Omental fat pad (tissue), 4 donors: Measurements from ENCODE around the gene HBEGF. TPM values are rescaled to one million over a fixed set of nuclear protein-coding genes. Genes with fewer than 3 reads are reported as not detected.

ENCODE experiments used
- ATAC-seq: fragments of 150-250 bp; one replicate; pipeline ENCODE4 v1.9.1; 2016; ENCODE audit warnings: mild to moderate bottlenecking, moderate library complexity; ENCODE audit not compliant: low FRiP score
- DNase-seq: peaks from one replicate; pipeline ENCODE4 v3.0.0-alpha.2; 2019; ENCODE audit warnings: low spot score
- CTCF ChIP-seq, 3 donors: fragments of 450-650 bp; IDR thresholded peaks; one replicate each; pipeline ENCODE4 v1.5.1; 2016 to 2017; ENCODE audit warnings: antibody characterized with exemption in 3 of 3, mild to moderate bottlenecking in 3 of 3, moderate library complexity in 2 of 3
- total RNA-seq, 4 donors: library from RNA; depleted of rRNA; stranded (reverse); fragments of >200 nt; gene quantifications; one replicate each; pipeline ENCODE4 v1.1.0, GENCODE V29; 2016

HBEGF gene
- total RNA-seq, 4 donors from 2014 or later: 32.1 to 81.8 (median 61.0) TPM

GRCh38 chr5:140366589-140367255 lies 20.3 kb upstream of the HBEGF start:
- ATAC-seq: no peak
- no peak for DNase-seq
- no peak for TF ChIP-seq CTCF (IDR thresholded peaks at IDR 0.05)

- DNase-seq: no peak
- no peak for TF ChIP-seq CTCF (IDR thresholded peaks at IDR 0.05)
- ATAC-seq: no peak
These were observed 19.5 kb upstream of the HBEGF start for GRCh38 chr5:140365941-140366340.

GRCh38 chr5:140365282-140365681 lies 18.9 kb upstream of the HBEGF start:
- no peak for ATAC-seq
- TF ChIP-seq CTCF (IDR thresholded peaks at IDR 0.05): no peak
- no peak for DNase-seq

- no peak for ATAC-seq
- no peak for DNase-seq
- no peak for TF ChIP-seq CTCF (IDR thresholded peaks at IDR 0.05)
These were observed 18.0 kb upstream of the HBEGF start for GRCh38 chr5:140364472-140364765.

- no peak for DNase-seq
- no peak for TF ChIP-seq CTCF (IDR thresholded peaks at IDR 0.05)
- no peak for ATAC-seq
These were observed 17.4 kb upstream of the HBEGF start for GRCh38 chr5:140363631-140364471.

GRCh38 chr5:140362875-140363630 lies 16.6 kb upstream of the HBEGF start:
- ATAC-seq (peak; percentile 65), DNase-seq (peak; percentile 61)
- TF ChIP-seq CTCF (IDR thresholded peaks at IDR 0.05): peak in 1 of 3 donors; percentile 41
